GM12878 (cell line): ENCODE measurements around the gene MS4A4E. TPM values are rescaled to one million over a fixed set of nuclear protein-coding genes. Genes with fewer than 3 reads are reported as not detected.

Experiments used
- ATAC-seq: fragments of 200-7000 bp; cut with Tn5 transposase; 3 replicates; pipeline ENCODE4 v1.9.1; 2020; ENCODE audit warnings: mild to moderate bottlenecking, moderate library complexity
- BruUV-seq: library from RNA; stranded (reverse); fragments of 400-500 nt; replicated peaks from 2 replicates; lab custom pipeline; 2021; lab: Mats Ljungman, UMichigan
- CTCF ChIA-PET: fragments of 300-600 bp; sonication (Branson Sonifier 250); formaldehyde crosslinking; extraction: SDS; loops from one replicate; lab custom pipeline; 2021; ENCODE audit warnings: inconsistent platforms; lab: Yijun Ruan, JAX
- POLR2A ChIA-PET: fragments of 350-600 bp; formaldehyde crosslinking; extraction: SDS; loops from one replicate; lab custom pipeline; 2021; ENCODE audit warnings: inconsistent platforms; lab: Charles Lee
- RAD21 ChIA-PET: fragments of 300-600 bp; sonication (Branson Sonifier 250); formaldehyde crosslinking; loops from one replicate; lab custom pipeline; 2023; ENCODE audit warnings: antibody characterized with exemption; ENCODE audit not compliant: unreplicated experiment; lab: Charles Lee
- SMC1A ChIA-PET: fragments of 300-600 bp; sonication (Branson Sonifier 250); formaldehyde crosslinking; loops from one replicate; lab custom pipeline; 2023; ENCODE audit not compliant: unreplicated experiment, uncharacterized antibody; lab: Charles Lee
- DNase-seq: peaks from one replicate; pipeline ENCODE4 v3.0.0-alpha.2; 2011; ENCODE audit warnings: low read depth, low spot score
- FAIRE-seq: peaks from 3 replicates; lab custom pipeline; 2011; peaks lifted over from hg19 to GRCh38; lab: Jason Lieb, UNC
- H2AFZ ChIP-seq: 2 replicates; pipeline ENCODE4 v1.6.0; 2011; ENCODE audit warnings: low read depth, low read length, control low read depth; ENCODE audit not compliant: control insufficient read depth
- H3K27ac ChIP-seq: 2 replicates; pipeline ENCODE4 v1.5.1; 2011; ENCODE audit warnings: control low read depth; ENCODE audit not compliant: control insufficient read depth, insufficient read depth
- H3K27me3 ChIP-seq, 2 experiments: replicated peaks in 1 of 2; 2 replicates each; pipeline versions ENCODE4 v1.6.0 to v1.6.1; 2011; ENCODE audit warnings: low read length in 1 of 2; ENCODE audit not compliant: control insufficient read depth in 2 of 2, insufficient read depth in 2 of 2
- H3K36me3 ChIP-seq, 2 experiments: 2 replicates each; pipeline ENCODE4 v1.5.1; 2011; ENCODE audit warnings: low read length in 1 of 2; ENCODE audit not compliant: control insufficient read depth in 2 of 2, insufficient read depth in 2 of 2
- H3K4me1 ChIP-seq: 2 replicates; pipeline ENCODE4 v1.6.1; 2011; ENCODE audit warnings: mild to moderate bottlenecking, low read length, moderate library complexity, mixed read lengths; ENCODE audit not compliant: control insufficient read depth, insufficient read depth
- H3K4me2 ChIP-seq: 2 replicates; pipeline ENCODE4 v1.6.0; 2011; ENCODE audit warnings: control low read depth; ENCODE audit not compliant: control insufficient read depth, insufficient read depth
- H3K4me3 ChIP-seq: fragments of 200-600 bp; sonication (generic); 2 replicates; pipeline ENCODE4 v1.5.1; 2016
- H3K79me2 ChIP-seq: 2 replicates; pipeline ENCODE4 v1.6.0; 2011; ENCODE audit warnings: low read length; ENCODE audit not compliant: control insufficient read depth, insufficient read depth
- H3K9ac ChIP-seq: 2 replicates; pipeline ENCODE4 v1.8.0; 2011; ENCODE audit warnings: low read length, control low read depth, mixed read lengths; ENCODE audit not compliant: control insufficient read depth, insufficient read depth
- H3K9me3 ChIP-seq: replicated peaks from 3 replicates; pipeline ENCODE4 v1.5.1; 2011; ENCODE audit warnings: mild to moderate bottlenecking, low read length; ENCODE audit not compliant: control insufficient read depth, insufficient read depth
- H4K20me1 ChIP-seq: 2 replicates; pipeline ENCODE4 v1.6.0; 2011; ENCODE audit not compliant: control insufficient read depth, insufficient read depth
- ATF7 ChIP-seq: fragments of 450-650 bp; IDR thresholded peaks from 2 replicates; pipeline ENCODE4 v1.6.1; 2016; ENCODE audit warnings: low read depth, mild to moderate bottlenecking
- BCL11A ChIP-seq: IDR thresholded peaks from 2 replicates; pipeline ENCODE4 v1.6.1; 2011; ENCODE audit warnings: low read depth, low read length
- BMI1 ChIP-seq: fragments of 450-650 bp; IDR thresholded peaks from 2 replicates; pipeline ENCODE4 v1.6.1; 2016; ENCODE audit warnings: mild to moderate bottlenecking, moderate library complexity, borderline replicate concordance
- CBFB ChIP-seq: IDR thresholded peaks from 2 replicates; pipeline ENCODE4 v1.6.1; 2016; ENCODE audit warnings: antibody characterized with exemption, low read depth
- CREM ChIP-seq: IDR thresholded peaks from 2 replicates; pipeline ENCODE4 v1.6.1; 2014; ENCODE audit warnings: antibody characterized with exemption, low read depth
- ETV6 ChIP-seq, 2 experiments: fragments of 450-650 bp in 1 of 2; IDR thresholded peaks in 1 of 2; conservative IDR thresholded peaks in 1 of 2; 2 replicates each; pipeline ENCODE4 v1.6.1; 2014; ENCODE audit warnings: antibody characterized with exemption in 1 of 2, borderline replicate concordance in 1 of 2, low read depth in 1 of 2, mild to moderate bottlenecking in 1 of 2, moderate library complexity in 1 of 2
- GATAD2B ChIP-seq: fragments of 450-650 bp; conservative IDR thresholded peaks from 2 replicates; pipeline ENCODE4 v1.6.1; 2017; ENCODE audit warnings: low read depth, mild to moderate bottlenecking, moderate library complexity
- MTA2 ChIP-seq: fragments of 450-650 bp; IDR thresholded peaks from 2 replicates; pipeline ENCODE4 v1.6.1; 2016; ENCODE audit warnings: low read depth, mild to moderate bottlenecking, moderate library complexity
- NFYB ChIP-seq: IDR thresholded peaks from 2 replicates; pipeline ENCODE4 v1.6.1; 2011; ENCODE audit warnings: low read depth, mild to moderate bottlenecking, low read length, improper control_type of control experiment, moderate library complexity; ENCODE audit not compliant: insufficient read depth
- NR2F1 ChIP-seq: fragments of 450-650 bp; conservative IDR thresholded peaks from 2 replicates; pipeline ENCODE4 v1.6.1; 2017; ENCODE audit warnings: mild to moderate bottlenecking
- PAX5 ChIP-seq: IDR thresholded peaks from 2 replicates; pipeline ENCODE4 v1.6.1; 2011; ENCODE audit warnings: low read depth, low read length, borderline replicate concordance
- RELB ChIP-seq: fragments of 450-650 bp; IDR thresholded peaks from 2 replicates; pipeline ENCODE4 v1.6.1; 2017; ENCODE audit warnings: low read depth, mild to moderate bottlenecking, moderate library complexity
- RUNX3 ChIP-seq: IDR thresholded peaks from 2 replicates; pipeline ENCODE4 v1.6.1; 2012; ENCODE audit warnings: low read length, inconsistent platforms
- WRNIP1 ChIP-seq: IDR thresholded peaks from 2 replicates; pipeline ENCODE4 v1.6.1; 2011; ENCODE audit warnings: low read depth, low read length, improper control_type of control experiment, borderline replicate concordance
- WGBS: methylation state at CpG from one replicate; pipeline ENCODE4 v1.1.6; 2016; ENCODE audit warnings: low lambda C conversion rate; ENCODE audit not compliant: insufficient replicate concordance, insufficient coverage; ENCODE audit errors: missing lambda C conversion rate; 5-methylcytosine and 5-hydroxymethylcytosine counted together
- in situ Hi-C: fragments of 300-500 bp; cut with MboI; formaldehyde crosslinking; loops from 9 replicates; pipeline ENCODE4 v1.14.3; 2018; ENCODE audit warnings: mixed read lengths
- intact Hi-C: fragments of 100-400 bp; cut with micrococcal nuclease; formaldehyde crosslinking; loops from one replicate; pipeline ENCODE4 v1.14.2; 2022; ENCODE audit not compliant: unreplicated experiment
- polyA plus RNA-seq, 11 experiments: library from polyadenylated mRNA; depleted of rRNA in 4 of 11; unstranded in 6 of 11; stranded (reverse) in 5 of 11; fragments of >200 nt; fragmentation: Nextera tagmentation in 4 of 11; fragmentation: Illumina TruSeq in 1 of 11; extraction: Ambion mirVana in 4 of 11; extraction: Trizol in 1 of 11; gene quantifications; 1 replicate in 1 of 11; 2 replicates in 10 of 11; pipeline versions ENCODE4 v1.2.1 to v1.2.3, GENCODE V29; 2011 to 2016; ENCODE audit warnings: inconsistent platforms in 2 of 11, missing spikeins in 2 of 11, low read depth in 1 of 11
- total RNA-seq, 4 experiments: library from RNA; depleted of rRNA in 3 of 4; stranded (reverse); fragments of >200 nt in 3 of 4; fragmentation: Illumina TruSeq in 1 of 4; extraction: Trizol in 1 of 4; gene quantifications; 2 replicates each; pipeline versions ENCODE4 v1.2.1 to v1.2.3, GENCODE V29; 2013 to 2021
- TF ChIP-seq, protein P1 (sequence below): fragments of 450-650 bp; IDR thresholded peaks from 2 replicates; pipeline ENCODE4 v1.6.1; 2016; ENCODE audit warnings: mild to moderate bottlenecking
- TF ChIP-seq, protein P2 (sequence below): fragments of 450-650 bp; IDR thresholded peaks from 2 replicates; pipeline ENCODE4 v1.6.1; 2016; ENCODE audit warnings: mild to moderate bottlenecking

The MS4A4E gene
- total and polyA plus RNA-seq, 10 of the 15 experiments (the other 5 are each of a cell fraction or from before 2014, with no cell fraction given): 0.06 to 0.92 (median 0.45) TPM; not detected in 3

GRCh38 chr11:60175860-60176275 lies 67.1 kb downstream of the MS4A4E start:
- Histone ChIP-seq H3K79me2 (no peaks in the 10 kb centered on the region), H3K4me1 (peaks cover 9% of the 10 kb centered on the region), H2AFZ (no peak overlapping the region), H3K27me3 (no peaks in the 10 kb centered on the region), H3K9ac (no peak overlapping the region), H3K4me3 (no peak overlapping the region), H3K27ac (no peak overlapping the region), H4K20me1 (no peaks in the 10 kb centered on the region), H3K36me3 (no peaks in the 10 kb centered on the region), H3K9me3 (no peaks in the 10 kb centered on the region; the same call in 2 of the 3 replicates), H3K4me2 (peak overlapping the region; percentile 27)
- CTCF ChIA-PET: interaction anchor here (1.0 to 5.7 kb wide), 5 partner anchors 10 to 76 kb away, joined by 3 to 28 read pairs (median 4); no protein-coding TSS in a partner anchor
- intact Hi-C loops: loop anchor here (1.0 to 5.0 kb wide), 3 partner anchors 9 to 76 kb away; no protein-coding TSS in a partner anchor
- no TSS peak for BruUV-seq
- in situ Hi-C loops: no loop called here
- RAD21 ChIA-PET: interaction anchor here (0.6 to 1.4 kb wide), 5 partner anchors 10 to 135 kb away, joined by 3 to 6 read pairs (median 3); no protein-coding TSS in a partner anchor
- SMC1A ChIA-PET: interaction anchor here (0.6 to 2.4 kb wide), 8 partner anchors 17 to 89 kb away, joined by 3 to 12 read pairs (median 3); no protein-coding TSS in a partner anchor
- ATAC-seq (peak; percentile 96), FAIRE-seq (no peak), DNase-seq (peak; percentile 80)
- WGBS: 1% methylated on average over 5 of the region's 5 CpGs
- POLR2A ChIA-PET: interaction anchor here (1.0 kb wide), 1 partner anchor 10 kb away, joined by 5 read pairs; no protein-coding TSS in a partner anchor
- TF ChIP-seq CBFB: peak; percentile 80
- peak; percentile 76 for TF ChIP-seq NR2F1
- peak; percentile 91 for TF ChIP-seq RUNX3
- peak; percentile 59; the same call in 1 of the 2 replicates for TF ChIP-seq CREM
- TF ChIP-seq ATF7: peak; percentile 67
- peak; percentile 92 for TF ChIP-seq MTA2
- TF ChIP-seq NFYB: peak; percentile 17; the same call in 1 of the 2 replicates
- TF ChIP-seq, protein P1, sequence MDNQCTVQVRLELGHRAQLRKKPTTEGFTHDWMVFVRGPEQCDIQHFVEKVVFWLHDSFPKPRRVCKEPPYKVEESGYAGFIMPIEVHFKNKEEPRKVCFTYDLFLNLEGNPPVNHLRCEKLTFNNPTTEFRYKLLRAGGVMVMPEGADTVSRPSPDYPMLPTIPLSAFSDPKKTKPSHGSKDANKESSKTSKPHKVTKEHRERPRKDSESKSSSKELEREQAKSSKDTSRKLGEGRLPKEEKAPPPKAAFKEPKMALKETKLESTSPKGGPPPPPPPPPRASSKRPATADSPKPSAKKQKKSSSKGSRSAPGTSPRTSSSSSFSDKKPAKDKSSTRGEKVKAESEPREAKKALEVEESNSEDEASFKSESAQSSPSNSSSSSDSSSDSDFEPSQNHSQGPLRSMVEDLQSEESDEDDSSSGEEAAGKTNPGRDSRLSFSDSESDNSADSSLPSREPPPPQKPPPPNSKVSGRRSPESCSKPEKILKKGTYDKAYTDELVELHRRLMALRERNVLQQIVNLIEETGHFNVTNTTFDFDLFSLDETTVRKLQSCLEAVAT: peak; percentile 91
- no peak for TF ChIP-seq WRNIP1
- peak; percentile 63; the same call in 1 of the 2 replicates for TF ChIP-seq RELB
- peak; percentile 62; the same call in 1 of the 2 replicates for TF ChIP-seq PAX5
- peak; percentile 61; the same call in 1 of the 2 replicates for TF ChIP-seq BCL11A
- TF ChIP-seq GATAD2B: 0 out of 2 replicates have a peak, but pooled peaks have one; percentile 32
- peak in 1 of 2 experiments; percentile 45; a peak in 1 of 4 replicates for TF ChIP-seq ETV6 (conservative IDR thresholded peaks at IDR 0.05 in 1 of 2, IDR thresholded peaks at IDR 0.05 in 1 of 2; ENCODE audit: borderline replicate concordance in 1 of 2, low read depth in 1 of 2)
- TF ChIP-seq BMI1: 0 out of 2 replicates have a peak, but pooled peaks have one; percentile 17
- TF ChIP-seq, protein P2, sequence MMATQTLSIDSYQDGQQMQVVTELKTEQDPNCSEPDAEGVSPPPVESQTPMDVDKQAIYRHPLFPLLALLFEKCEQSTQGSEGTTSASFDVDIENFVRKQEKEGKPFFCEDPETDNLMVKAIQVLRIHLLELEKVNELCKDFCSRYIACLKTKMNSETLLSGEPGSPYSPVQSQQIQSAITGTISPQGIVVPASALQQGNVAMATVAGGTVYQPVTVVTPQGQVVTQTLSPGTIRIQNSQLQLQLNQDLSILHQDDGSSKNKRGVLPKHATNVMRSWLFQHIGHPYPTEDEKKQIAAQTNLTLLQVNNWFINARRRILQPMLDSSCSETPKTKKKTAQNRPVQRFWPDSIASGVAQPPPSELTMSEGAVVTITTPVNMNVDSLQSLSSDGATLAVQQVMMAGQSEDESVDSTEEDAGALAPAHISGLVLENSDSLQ: no peak
